Left lung (tissue), 10 donors: ENCODE data around the gene MSH6. TPM values are rescaled to one million over a fixed set of nuclear protein-coding genes. Genes with fewer than 3 reads are reported as not detected.
A peak's percentile ranks its signal among the peaks of the same experiment; 100 is the strongest.

ENCODE experiments used
- ATAC-seq: fragments of 200-7000 bp; cut with Tn5 transposase; one replicate; pipeline ENCODE4 v1.9.1; 2020; ENCODE audit warnings: moderate library complexity
- DNase-seq, 4 donors: peaks; one replicate each; pipeline ENCODE4 v3.0.0-alpha.2; 2013 to 2020
- H3K27ac ChIP-seq, 2 donors: fragments of 200-600 bp; sonication (generic) in 1 of 2; one replicate each; pipeline versions ENCODE4 v1.5.0 to v1.8.0; 2020 to 2021
- H3K27me3 ChIP-seq, 2 donors: fragments of 200-600 bp; sonication (generic) in 1 of 2; one replicate each; pipeline versions ENCODE4 v1.5.0 to v1.8.0; 2020 to 2021
- H3K36me3 ChIP-seq, 2 donors: fragments of 200-600 bp; sonication (generic) in 1 of 2; one replicate each; pipeline versions ENCODE4 v1.5.0 to v1.8.0; 2020 to 2021
- H3K4me1 ChIP-seq, 2 donors: fragments of 200-600 bp; one replicate each; pipeline ENCODE4 v1.8.0; 2021
- H3K4me3 ChIP-seq, 2 donors: fragments of 200-600 bp; sonication (generic) in 1 of 2; one replicate each; pipeline versions ENCODE4 v1.5.0 to v1.8.0; 2020 to 2021; ENCODE audit warnings: mild to moderate bottlenecking in 1 of 2
- H3K9me3 ChIP-seq, 2 donors: fragments of 200-600 bp; sonication (generic) in 1 of 2; one replicate each; pipeline versions ENCODE4 v1.5.0 to v1.8.0; 2020 to 2021
- intact Hi-C, 2 donors: fragments of 100-400 bp; cut with DNase I; formaldehyde crosslinking; loops; one replicate each; pipeline versions ENCODE4 v1.11.2 to v1.14.2; 2022
- polyA plus RNA-seq, 6 donors: library from polyadenylated mRNA; unstranded; fragments of 120-200 nt; gene quantifications; one replicate each; pipeline ENCODE4 v1.2.1, GENCODE V29; 2013; ENCODE audit not compliant: insufficient read length in 6 of 6
- total RNA-seq, 2 donors: library from RNA; stranded (reverse); fragmentation: NEBNext Ultra II Directional; extraction: Animal tissue kit (Norgen Biotek cat#: 25700); gene quantifications; one replicate each; pipeline ENCODE4 v1.2.1, GENCODE V29; 2021
- TF ChIP-seq, protein P1 (sequence below), 2 donors: fragments of 200-600 bp; sonication (generic) in 1 of 2; IDR thresholded peaks; one replicate each; pipeline versions ENCODE4 v1.5.0 to v1.8.0; 2021; ENCODE audit warnings: antibody characterized with exemption in 2 of 2
- donor health status: DM: no; HTN: yes; CAD: no.
- donor health status: DM: no; HTN: no; CAD: no.

Gene MSH6
- total and polyA plus RNA-seq, 8 donors = 48.2 to 90.1 (median 73.0) TPM

DNA sequence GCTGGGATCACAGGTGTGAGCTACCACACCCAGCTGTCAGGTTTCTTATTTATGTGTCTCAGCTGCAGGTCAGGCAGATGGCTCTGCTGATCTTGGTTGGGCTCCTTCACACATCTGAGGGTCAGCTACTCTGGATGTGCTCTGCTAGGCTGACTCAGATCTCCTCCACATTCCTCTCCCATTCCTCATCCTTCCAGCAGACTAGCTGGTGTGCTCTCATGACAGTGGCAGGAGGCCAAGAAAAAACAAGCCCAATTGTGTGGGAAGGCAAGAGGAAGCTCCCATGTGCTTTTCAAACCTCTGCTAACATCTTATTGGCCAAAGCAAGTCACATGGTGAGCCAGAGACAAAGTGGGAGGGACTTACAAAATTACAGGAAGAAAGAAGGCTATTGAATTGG, 11.7 kb upstream of the MSH6 start:
- ATAC-seq (peak; percentile 46), DNase-seq (no peak)
- intact Hi-C loops = no loop called here

DNA sequence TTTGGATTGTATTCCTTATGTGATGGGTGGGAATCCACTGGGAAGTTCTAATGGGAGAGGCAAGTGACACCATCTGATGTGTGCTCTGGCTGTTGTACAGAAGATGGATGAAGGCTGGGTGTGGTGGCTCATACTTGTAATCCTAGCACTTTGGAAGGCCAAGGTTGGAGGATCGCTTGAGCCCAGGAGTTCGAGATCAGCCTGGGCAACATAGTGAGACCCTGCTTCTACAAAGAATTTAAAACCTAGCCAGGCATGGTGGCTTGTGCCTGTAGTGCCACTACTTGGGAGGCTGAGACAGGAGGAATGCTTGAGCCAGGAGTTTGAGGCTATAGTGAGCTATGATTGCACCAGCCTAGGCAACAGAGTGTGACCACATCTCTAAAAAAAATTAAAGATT, 10.6 kb upstream of the MSH6 start:
- intact Hi-C loops = no loop called here
- no peak overlapping the region for H3K4me3 ChIP-seq
- TF ChIP-seq, protein P1, sequence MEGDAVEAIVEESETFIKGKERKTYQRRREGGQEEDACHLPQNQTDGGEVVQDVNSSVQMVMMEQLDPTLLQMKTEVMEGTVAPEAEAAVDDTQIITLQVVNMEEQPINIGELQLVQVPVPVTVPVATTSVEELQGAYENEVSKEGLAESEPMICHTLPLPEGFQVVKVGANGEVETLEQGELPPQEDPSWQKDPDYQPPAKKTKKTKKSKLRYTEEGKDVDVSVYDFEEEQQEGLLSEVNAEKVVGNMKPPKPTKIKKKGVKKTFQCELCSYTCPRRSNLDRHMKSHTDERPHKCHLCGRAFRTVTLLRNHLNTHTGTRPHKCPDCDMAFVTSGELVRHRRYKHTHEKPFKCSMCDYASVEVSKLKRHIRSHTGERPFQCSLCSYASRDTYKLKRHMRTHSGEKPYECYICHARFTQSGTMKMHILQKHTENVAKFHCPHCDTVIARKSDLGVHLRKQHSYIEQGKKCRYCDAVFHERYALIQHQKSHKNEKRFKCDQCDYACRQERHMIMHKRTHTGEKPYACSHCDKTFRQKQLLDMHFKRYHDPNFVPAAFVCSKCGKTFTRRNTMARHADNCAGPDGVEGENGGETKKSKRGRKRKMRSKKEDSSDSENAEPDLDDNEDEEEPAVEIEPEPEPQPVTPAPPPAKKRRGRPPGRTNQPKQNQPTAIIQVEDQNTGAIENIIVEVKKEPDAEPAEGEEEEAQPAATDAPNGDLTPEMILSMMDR (IDR thresholded peaks at IDR 0.05) = no peak
- no peaks in the 10 kb centered on the region for H3K27me3 ChIP-seq
- no peaks in the 10 kb centered on the region for H3K9me3 ChIP-seq
- no peak overlapping the region for H3K27ac ChIP-seq
- ATAC-seq = no peak
- no peak for DNase-seq
- no peaks in the 10 kb centered on the region for H3K4me1 ChIP-seq
- H3K36me3 ChIP-seq = no peaks in the 10 kb centered on the region

More for the DNA sequence above, 11.7 kb upstream of the MSH6 start:
- H3K27ac ChIP-seq = no peak overlapping the region
- H3K36me3 ChIP-seq = no peaks in the 10 kb centered on the region
- H3K9me3 ChIP-seq = no peaks in the 10 kb centered on the region
- no peaks in the 10 kb centered on the region for H3K4me1 ChIP-seq
- TF ChIP-seq, protein P1 (IDR thresholded peaks at IDR 0.05) = no peak
- no peaks in the 10 kb centered on the region for H3K27me3 ChIP-seq
- H3K4me3 ChIP-seq = no peak overlapping the region

DNA sequence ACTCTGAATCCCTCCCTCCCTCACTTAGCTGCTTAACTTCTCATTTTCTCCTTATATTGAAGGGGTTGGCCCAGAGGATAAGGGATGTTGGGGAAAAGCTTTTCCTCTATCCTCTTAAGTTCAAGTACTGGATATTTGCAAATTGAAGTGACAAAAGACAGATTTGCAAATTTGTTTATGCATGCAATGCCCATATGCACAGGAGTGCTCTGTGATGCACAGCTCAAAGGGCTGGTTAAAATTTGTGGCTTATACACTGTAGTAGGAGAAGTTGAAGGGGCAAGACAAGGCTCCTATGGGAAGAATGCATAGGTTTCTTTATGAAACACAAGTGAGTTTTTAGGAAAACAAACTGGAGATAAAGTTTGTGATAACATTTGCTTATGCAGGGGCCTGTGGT, 8.4 kb upstream of the MSH6 start:
- ATAC-seq = no peak
- Histone ChIP-seq H3K9me3 (no peaks in the 10 kb centered on the region), H3K27ac (no peak overlapping the region), H3K4me1 (no peaks in the 10 kb centered on the region), H3K36me3 (no peaks in the 10 kb centered on the region), H3K4me3 (no peak overlapping the region), H3K27me3 (no peaks in the 10 kb centered on the region)
- DNase-seq = no peak
- TF ChIP-seq, protein P1 (IDR thresholded peaks at IDR 0.05) = no peak
- intact Hi-C loops = no loop called here

DNA sequence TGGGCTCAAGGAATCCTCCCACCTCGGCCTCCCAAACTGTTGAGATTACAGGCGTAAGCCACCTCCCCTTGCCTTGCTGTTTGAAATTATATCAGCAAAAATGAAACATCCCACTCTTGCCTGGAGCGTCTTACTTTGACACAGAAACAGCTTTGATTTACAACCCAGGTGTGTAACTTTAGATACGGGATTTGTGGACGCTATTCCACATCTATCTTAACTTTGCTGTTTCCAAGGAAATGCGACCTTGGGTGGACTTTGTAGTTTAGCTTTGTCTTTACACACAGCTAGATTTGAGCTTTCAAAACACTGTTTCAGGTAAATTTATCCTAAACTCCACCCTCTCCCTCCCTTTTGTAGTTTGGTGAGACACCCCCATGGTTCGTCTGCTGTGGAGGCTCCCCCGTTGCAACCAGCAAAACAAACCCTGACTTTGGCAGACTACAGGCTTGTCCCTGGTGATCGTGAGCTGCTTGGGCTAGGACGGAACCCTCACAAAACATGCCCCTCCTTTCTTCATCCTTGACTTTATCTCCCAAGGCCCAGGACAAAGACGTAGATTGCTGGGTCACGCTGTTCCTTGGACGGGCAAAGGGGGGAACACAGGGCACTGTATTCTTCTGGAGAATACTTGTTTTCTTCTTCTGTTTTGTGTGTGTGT, 5.5 kb upstream of the MSH6 start:
- Histone ChIP-seq H3K4me1 (peaks cover 0 to 7% of the 10 kb centered on the region in 2 donors), H3K36me3 (no peaks in the 10 kb centered on the region), H3K27ac (no peak overlapping the region), H3K27me3 (no peaks in the 10 kb centered on the region), H3K4me3 (no peak overlapping the region), H3K9me3 (no peaks in the 10 kb centered on the region)
- no peak for ATAC-seq
- intact Hi-C loops = no loop called here
- DNase-seq = no peak
- TF ChIP-seq, protein P1 (IDR thresholded peaks at IDR 0.05) = no peak

DNA sequence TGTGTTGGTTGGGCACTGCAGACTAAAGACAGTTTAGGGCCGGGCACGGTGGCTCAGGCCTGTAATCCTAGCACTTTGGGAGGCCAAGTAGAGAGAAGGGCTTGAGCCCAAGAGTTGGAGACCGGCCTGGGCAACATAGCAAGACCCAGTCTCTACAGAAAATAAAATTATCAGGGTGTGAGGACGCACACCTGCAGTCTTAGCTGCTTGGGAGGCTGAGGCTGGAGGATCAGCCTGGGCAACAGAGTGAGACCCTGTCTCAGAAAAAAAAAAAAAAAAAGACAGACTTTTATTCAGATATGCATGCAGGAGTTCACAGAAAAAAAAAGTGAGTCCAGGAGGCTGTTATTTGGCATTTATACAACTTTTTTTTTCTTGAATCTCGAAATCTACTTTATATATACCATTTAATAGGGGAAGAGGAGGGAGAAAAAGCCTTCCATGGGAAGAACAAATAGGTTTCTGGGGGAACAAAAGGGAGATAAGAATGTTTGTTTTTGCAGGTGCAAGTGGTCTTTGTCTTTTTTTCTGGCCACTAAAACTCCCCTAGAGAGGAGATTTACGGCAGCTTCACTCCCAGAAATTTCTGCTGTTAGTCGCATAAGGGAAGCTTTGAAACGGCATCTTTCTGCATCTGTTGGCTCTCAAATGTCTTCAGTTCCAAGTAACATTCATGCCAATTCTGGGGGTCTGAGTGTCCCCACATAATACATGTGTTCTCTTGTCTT, 4.1 kb upstream of the MSH6 start:
- Histone ChIP-seq H3K27me3 (no peaks in the 10 kb centered on the region), H3K4me3 (no peak overlapping the region), H3K27ac (no peak overlapping the region), H3K4me1 (peaks cover 0 to 7% of the 10 kb centered on the region in 2 donors), H3K9me3 (no peaks in the 10 kb centered on the region), H3K36me3 (no peaks in the 10 kb centered on the region)
- DNase-seq = no peak
- ATAC-seq = no peak
- TF ChIP-seq, protein P1 (IDR thresholded peaks at IDR 0.05) = no peak
- intact Hi-C loops = no loop called here
